Testis (tissue), 3 donors: ENCODE data around the gene MSRB1. TPM values are rescaled to one million over a fixed set of nuclear protein-coding genes. Genes with fewer than 3 reads are reported as not detected.
"Not testable (repeated sequence)": the region's sequence is repeated elsewhere in the genome, so short reads cannot be mapped to it uniquely, and the experiment has no call there.

Experiments used
- DNase-seq: peaks from one replicate; pipeline ENCODE4 v3.0.0-alpha.2; 2019
- H3K27ac ChIP-seq, 2 donors: fragments of 200-600 bp; sonication (generic); one replicate each; pipeline ENCODE4 v1.5.1; 2019
- H3K27me3 ChIP-seq: fragments of 200-600 bp; sonication (generic); one replicate; pipeline ENCODE4 v1.5.1; 2019
- H3K36me3 ChIP-seq: fragments of 200-600 bp; sonication (generic); one replicate; pipeline ENCODE4 v1.5.1; 2017; ENCODE audit warnings: low read depth; ENCODE audit errors: missing control alignments
- H3K4me1 ChIP-seq: fragments of 200-600 bp; sonication (generic); one replicate; pipeline ENCODE4 v1.5.1; 2019
- H3K4me3 ChIP-seq, 2 donors: fragments of 200-600 bp; sonication (generic); one replicate each; pipeline ENCODE4 v1.5.1; 2017 to 2019
- H3K9me3 ChIP-seq: fragments of 200-600 bp; sonication (generic); one replicate; pipeline ENCODE4 v1.5.1; 2017
- POLR2A ChIP-seq: fragments of 450-650 bp; IDR thresholded peaks from one replicate; pipeline ENCODE4 v1.6.1; 2017; ENCODE audit warnings: antibody characterized with exemption, mild to moderate bottlenecking, moderate library complexity
- WGBS, 2 donors: methylation state at CpG; one replicate each; pipeline ENCODE4 v1.1.5; 2018; 5-methylcytosine and 5-hydroxymethylcytosine counted together
- intact Hi-C: fragments of 100-400 bp; cut with DNase I; formaldehyde crosslinking; loops from one replicate; pipeline ENCODE4 v1.15.1; 2023; ENCODE audit warnings: low total_unique reads
- polyA plus RNA-seq: library from polyadenylated mRNA; stranded (reverse); fragments of 350-450 nt; fragmentation: Illumina TruSeq; extraction: RNeasy Lipid Tissue Mini Kit (QIAGEN cat#74804); gene quantifications from one replicate; pipeline ENCODE4 v1.2.3, GENCODE V29; 2014; ENCODE audit warnings: low read depth, low replicate concordance; ENCODE audit not compliant: insufficient read depth
- total RNA-seq, 2 donors: library from RNA; depleted of rRNA; stranded (reverse); fragments of >200 nt; gene quantifications; one replicate each; pipeline ENCODE4 v1.2.3, GENCODE V29; 2016
- TF ChIP-seq, protein P1 (sequence below), 3 experiments: fragments of 450-650 bp in 2 of 3; fragments of 200-600 bp in 1 of 3; sonication (generic) in 1 of 3; IDR thresholded peaks; one replicate each; pipeline ENCODE4 v1.5.1; 2016 to 2019; ENCODE audit warnings: antibody characterized with exemption in 3 of 3, mild to moderate bottlenecking in 2 of 3, moderate library complexity in 1 of 3

Gene MSRB1
- total and polyA plus RNA-seq, 3 donors from 2014 or later = 17.5 to 35.2 (median 19.8) TPM

DNA sequence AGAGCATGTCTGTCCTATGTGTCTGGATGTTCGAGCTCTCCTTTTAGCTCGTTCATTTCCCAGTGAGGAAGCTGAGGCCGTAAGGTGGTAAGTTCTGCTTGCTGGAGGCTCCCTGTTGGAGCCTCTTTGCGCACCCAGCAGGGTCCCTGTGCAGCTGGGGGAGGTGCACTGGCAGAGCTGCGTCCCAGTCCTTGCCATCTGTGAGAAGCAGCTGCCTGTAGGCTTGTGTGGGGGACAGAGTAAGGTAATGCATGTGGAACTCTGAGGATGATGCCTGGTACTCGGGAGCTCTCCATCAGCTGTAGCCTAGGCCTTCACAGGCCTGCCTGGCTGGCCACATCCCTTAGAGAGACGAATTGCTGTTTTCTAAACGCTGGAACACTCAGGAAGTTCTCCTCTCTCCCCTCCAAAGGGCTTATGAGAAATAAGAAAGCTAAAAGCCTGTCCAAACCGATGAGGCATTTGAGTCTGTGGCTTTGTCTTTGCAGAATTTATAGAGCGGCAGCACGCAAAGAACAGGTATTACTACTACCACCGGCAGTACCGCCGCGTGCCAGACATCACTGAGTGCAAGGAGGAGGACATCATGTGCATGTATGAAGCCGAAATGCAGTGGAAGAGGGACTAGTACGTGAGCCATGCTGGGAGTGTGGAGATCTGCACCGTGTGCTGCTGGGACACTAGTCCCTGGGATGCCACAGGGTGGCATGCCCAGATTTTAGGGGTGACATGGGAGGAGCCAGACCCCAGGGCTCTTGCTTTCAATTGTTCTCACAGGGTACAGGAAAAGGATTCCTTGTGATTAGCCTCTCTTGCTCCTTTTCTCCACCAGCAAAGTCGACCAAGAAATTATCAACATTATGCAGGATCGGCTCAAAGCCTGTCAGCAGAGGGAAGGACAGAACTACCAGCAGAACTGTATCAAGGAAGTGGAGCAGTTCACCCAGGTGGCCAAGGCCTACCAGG lies 17.9 kb upstream of the MSRB1 start:
- intact Hi-C loops = no loop called here
- WGBS, 2 donors = 61 to 65% methylated on average over 20 of the region's 20 CpGs
- no peaks in the 10 kb centered on the region for H3K27me3 ChIP-seq
- no peak overlapping the region for H3K4me3 ChIP-seq
- no peaks in the 10 kb centered on the region for H3K9me3 ChIP-seq
- H3K27ac ChIP-seq = no peak overlapping the region
- H3K36me3 ChIP-seq = no peaks in the 10 kb centered on the region
- TF ChIP-seq POLR2A = no peak
- TF ChIP-seq, protein P1, sequence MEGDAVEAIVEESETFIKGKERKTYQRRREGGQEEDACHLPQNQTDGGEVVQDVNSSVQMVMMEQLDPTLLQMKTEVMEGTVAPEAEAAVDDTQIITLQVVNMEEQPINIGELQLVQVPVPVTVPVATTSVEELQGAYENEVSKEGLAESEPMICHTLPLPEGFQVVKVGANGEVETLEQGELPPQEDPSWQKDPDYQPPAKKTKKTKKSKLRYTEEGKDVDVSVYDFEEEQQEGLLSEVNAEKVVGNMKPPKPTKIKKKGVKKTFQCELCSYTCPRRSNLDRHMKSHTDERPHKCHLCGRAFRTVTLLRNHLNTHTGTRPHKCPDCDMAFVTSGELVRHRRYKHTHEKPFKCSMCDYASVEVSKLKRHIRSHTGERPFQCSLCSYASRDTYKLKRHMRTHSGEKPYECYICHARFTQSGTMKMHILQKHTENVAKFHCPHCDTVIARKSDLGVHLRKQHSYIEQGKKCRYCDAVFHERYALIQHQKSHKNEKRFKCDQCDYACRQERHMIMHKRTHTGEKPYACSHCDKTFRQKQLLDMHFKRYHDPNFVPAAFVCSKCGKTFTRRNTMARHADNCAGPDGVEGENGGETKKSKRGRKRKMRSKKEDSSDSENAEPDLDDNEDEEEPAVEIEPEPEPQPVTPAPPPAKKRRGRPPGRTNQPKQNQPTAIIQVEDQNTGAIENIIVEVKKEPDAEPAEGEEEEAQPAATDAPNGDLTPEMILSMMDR (IDR thresholded peaks at IDR 0.05) = no peak
- DNase-seq = no peak
- H3K4me1 ChIP-seq = peaks cover 23% of the 10 kb centered on the region

DNA sequence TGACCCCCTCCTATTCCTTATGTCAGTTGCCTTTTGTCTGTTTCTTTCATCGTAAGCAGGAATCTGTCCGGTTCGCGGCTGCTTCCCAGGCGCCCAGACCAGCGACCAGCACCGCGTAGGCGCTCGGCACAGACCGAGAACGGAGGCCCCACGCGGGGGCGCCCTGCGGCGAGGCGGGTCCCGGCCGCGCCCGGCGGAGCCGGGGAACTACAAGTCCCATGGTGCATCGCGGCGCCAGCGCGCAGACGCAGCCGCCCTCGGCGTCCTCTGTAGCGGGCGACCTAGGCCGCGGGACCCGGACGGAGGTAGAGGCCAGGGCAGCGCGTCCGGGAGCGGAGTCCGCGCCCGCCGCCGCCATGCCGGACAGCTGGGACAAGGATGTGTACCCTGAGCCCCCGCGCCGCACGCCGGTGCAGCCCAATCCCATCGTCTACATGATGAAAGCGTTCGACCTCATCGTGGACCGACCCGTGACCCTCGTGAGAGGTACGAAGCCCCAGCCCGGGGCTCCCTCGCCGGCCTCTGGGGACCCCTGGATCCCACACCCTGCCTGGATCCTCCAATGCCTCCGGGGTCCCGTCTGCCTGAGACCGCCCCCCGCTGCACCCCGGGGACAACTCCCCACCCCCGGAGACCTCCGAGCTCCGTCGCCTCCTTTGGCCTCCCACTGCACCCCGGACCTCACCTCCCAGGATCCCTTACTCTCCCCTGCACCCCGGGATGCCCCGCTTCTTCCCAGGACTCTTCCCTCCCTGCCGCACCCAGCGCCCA lies 16.5 kb upstream of the MSRB1 start, which contains the start of gene NDUFB10:
NDUFB10 (plus strand) TSS at position 270 of the 771 bp plus-strand sequence; CDS start at position 357, 87 bp downstream.
- intact Hi-C loops = no loop called here
- H3K36me3 ChIP-seq = no peaks in the 10 kb centered on the region
- no peaks in the 10 kb centered on the region for H3K9me3 ChIP-seq
- peak; percentile 93 for DNase-seq
- TF ChIP-seq, protein P1 (IDR thresholded peaks at IDR 0.05) = peak; percentile 62 to 75 (median 65)
- TF ChIP-seq POLR2A = peak; percentile 51
- H3K4me3 ChIP-seq = peak within 1 kb of the TSS; percentile 81 to 89
- H3K27ac ChIP-seq = peak within 1 kb of the TSS; percentile 7 to 82
- WGBS, 2 donors = 0 to 1% methylated on average over 27 to 69 of the region's 79 CpGs
- H3K4me1 ChIP-seq = peaks cover 17% of the 10 kb centered on the region
- H3K27me3 ChIP-seq = no peaks in the 10 kb centered on the region

DNA sequence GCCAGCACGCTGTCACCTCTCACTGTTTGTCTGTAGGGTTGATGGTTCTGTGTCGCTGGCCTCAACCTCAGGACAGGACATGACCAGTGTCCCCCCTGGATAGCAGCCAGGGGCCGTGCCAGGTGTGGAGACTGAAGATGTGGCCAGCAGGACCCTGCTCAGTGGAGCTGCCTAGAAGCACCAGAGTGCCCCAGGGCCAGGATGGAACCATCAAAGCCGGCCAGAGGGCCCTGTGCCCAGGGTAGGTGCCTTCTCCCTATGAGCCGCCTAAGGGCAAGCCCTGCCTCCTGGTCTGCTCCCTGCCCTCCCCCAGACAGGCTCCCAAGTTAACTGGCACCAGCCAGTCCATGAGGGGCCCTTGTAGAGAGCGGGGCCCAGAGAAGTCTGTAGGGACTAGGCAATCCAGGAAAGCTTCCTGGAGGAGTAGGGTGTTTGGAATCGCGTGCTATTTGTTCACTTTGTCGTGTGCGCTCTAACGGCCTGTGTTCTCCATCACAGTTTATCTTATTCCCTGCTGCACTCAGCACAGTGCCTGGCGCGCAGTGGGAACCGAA lies 15.8 kb upstream of the MSRB1 start:
- H3K4me1 ChIP-seq = peaks cover 16% of the 10 kb centered on the region
- no peaks in the 10 kb centered on the region for H3K27me3 ChIP-seq
- no peak for DNase-seq
- intact Hi-C loops = no loop called here
- peak overlapping the region in 1 of 2 donors; percentile 82 for H3K27ac ChIP-seq
- H3K4me3 ChIP-seq = peak overlapping the region; percentile 81 to 89
- no peaks in the 10 kb centered on the region for H3K36me3 ChIP-seq
- H3K9me3 ChIP-seq = no peaks in the 10 kb centered on the region
- no peak for TF ChIP-seq POLR2A
- TF ChIP-seq, protein P1 (IDR thresholded peaks at IDR 0.05) = no peak
- 11 to 29% methylated on average over 9 to 14 of the region's 14 CpGs for WGBS, 2 donors

DNA sequence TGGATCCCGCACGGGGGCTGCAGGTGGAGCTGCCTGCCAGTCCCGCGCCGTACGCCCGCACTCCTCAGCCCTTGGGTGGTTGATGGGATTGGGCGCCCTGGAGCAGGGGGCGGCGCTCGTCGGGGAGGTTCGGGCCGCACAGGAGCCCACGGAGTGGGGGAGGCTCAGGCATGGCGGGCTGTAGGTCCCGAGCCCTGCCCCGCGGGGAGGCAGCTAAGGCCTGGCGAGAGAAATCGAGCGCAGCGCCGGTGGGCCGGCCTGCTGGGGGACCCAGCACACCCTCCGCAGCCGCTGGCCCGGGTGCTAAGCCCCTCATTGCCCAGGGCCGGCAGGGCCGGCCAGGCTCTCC lies 15.1 kb upstream of the MSRB1 start:
- intact Hi-C loops, H3K27me3 ChIP-seq: not testable (repeated sequence)
- WGBS, 2 donors = 60 to 78% methylated on average over 22 to 30 of the region's 30 CpGs

DNA sequence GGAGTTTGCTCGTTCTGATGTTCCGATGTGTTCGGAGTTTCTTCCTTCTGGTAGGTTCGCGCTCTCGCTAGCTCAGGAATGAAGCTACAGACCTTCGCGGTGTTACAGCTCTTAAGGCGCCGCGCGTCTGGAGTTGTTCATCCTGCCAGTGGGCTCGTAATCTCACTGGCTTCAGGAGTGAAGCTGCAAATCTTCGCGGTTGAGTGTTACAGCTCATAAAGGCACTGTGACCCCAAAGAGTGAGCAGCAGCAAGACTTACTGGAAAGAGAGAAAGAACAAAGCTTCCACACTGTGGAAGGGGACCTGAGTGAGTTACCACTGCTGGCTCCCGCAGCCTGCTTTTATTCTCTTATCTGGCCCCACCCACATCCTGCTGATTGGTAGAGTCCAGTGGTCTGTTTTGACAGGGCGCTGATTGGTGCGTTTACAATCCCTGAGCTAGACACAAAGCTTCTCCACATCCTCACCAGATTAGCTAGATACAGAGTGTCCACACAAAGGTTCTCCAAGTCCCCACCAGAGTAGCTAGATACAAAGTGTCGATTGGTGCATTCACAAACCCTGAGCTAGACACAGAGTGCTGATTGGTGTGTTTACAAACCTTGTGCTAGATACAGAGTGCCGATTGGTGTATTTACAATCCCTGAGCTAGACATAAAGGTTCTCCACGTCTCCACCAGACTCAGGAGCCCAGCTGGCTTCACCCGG lies 14.6 kb upstream of the MSRB1 start:
- H3K27me3 ChIP-seq, H3K36me3 ChIP-seq, H3K27ac ChIP-seq, DNase-seq, intact Hi-C loops, H3K9me3 ChIP-seq: not testable (repeated sequence)
- Histone ChIP-seq H3K4me3 (peak overlapping the region; percentile 21 to 34), H3K4me1 (peaks cover 14% of the 10 kb centered on the region)
- WGBS, 2 donors = 63 to 78% methylated on average over 19 to 22 of the region's 22 CpGs

More for the DNA sequence above, 15.1 kb upstream of the MSRB1 start:
- H3K36me3 ChIP-seq, H3K9me3 ChIP-seq, DNase-seq: not testable (repeated sequence)
- Histone ChIP-seq H3K4me1 (peaks cover 14% of the 10 kb centered on the region), H3K27ac (peak overlapping the region in 1 of 2 donors; percentile 7), H3K4me3 (peak overlapping the region; percentile 21 to 34)
